Bronchial epithelial cell (primary cell): Measurements from ENCODE around the gene CFAP251. TPM values are rescaled to one million over a fixed set of nuclear protein-coding genes. Genes with fewer than 3 reads are reported as not detected.

ENCODE experiments used
- DNase-seq: peaks from one replicate; pipeline ENCODE4 v3.0.0-alpha.2; 2010; ENCODE audit warnings: low read depth
- FAIRE-seq: peaks from 2 replicates; lab custom pipeline; 2011; peaks lifted over from hg19 to GRCh38; lab: Jason Lieb, UNC
- H3K27me3 ChIP-seq: 2 replicates; pipeline ENCODE4 v1.5.1; 2011; ENCODE audit warnings: low read length; ENCODE audit not compliant: control insufficient read depth, insufficient read depth
- H3K36me3 ChIP-seq: 2 replicates; pipeline ENCODE4 v1.5.1; 2011; ENCODE audit warnings: low read length; ENCODE audit not compliant: control insufficient read depth, insufficient read depth
- H3K4me3 ChIP-seq: 2 replicates; pipeline ENCODE4 v1.5.1; 2011; ENCODE audit warnings: mild to moderate bottlenecking, low read depth, low read length, control low read depth
- total RNA-seq: library from RNA; depleted of rRNA; stranded (reverse); fragments of >200 nt; gene quantifications from 2 replicates; pipeline ENCODE4 v1.2.1, GENCODE V29; 2014
- TF ChIP-seq, protein P1 (sequence below): IDR thresholded peaks from 2 replicates; pipeline ENCODE4 v1.5.1; 2011; ENCODE audit warnings: mild to moderate bottlenecking, moderate library complexity, low read length, control low read depth, inconsistent platforms; ENCODE audit not compliant: insufficient read depth, severe bottlenecking

CFAP251 gene
- total RNA-seq, 1 donor from 2014 or later: 13.7 TPM

DNA sequence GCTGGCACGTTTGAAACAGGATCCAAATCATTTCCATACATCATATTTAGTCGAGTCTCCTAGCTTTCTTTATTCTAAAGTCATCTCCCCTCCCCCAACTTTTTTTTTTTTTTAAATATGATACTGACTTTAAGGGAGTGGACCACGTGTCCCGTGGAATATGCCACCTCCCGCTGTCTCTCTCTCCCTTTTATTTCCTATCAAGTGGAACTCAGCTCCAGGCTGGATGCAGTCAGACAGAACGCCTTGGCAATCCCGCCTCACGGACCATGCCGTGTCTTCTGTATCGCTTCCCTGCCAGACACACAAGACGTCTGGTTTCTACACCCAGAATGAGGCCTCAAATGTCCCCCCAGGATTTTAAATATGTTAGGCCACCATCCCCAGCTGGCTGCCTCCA lies 124.5 kb downstream of the CFAP251 start:
- H3K27me3 ChIP-seq: no peaks in the 10 kb centered on the region
- peaks cover 15% of the 10 kb centered on the region for H3K36me3 ChIP-seq
- DNase-seq (no peak), FAIRE-seq (no peak)
- no peak overlapping the region for H3K4me3 ChIP-seq
- TF ChIP-seq, protein P1, sequence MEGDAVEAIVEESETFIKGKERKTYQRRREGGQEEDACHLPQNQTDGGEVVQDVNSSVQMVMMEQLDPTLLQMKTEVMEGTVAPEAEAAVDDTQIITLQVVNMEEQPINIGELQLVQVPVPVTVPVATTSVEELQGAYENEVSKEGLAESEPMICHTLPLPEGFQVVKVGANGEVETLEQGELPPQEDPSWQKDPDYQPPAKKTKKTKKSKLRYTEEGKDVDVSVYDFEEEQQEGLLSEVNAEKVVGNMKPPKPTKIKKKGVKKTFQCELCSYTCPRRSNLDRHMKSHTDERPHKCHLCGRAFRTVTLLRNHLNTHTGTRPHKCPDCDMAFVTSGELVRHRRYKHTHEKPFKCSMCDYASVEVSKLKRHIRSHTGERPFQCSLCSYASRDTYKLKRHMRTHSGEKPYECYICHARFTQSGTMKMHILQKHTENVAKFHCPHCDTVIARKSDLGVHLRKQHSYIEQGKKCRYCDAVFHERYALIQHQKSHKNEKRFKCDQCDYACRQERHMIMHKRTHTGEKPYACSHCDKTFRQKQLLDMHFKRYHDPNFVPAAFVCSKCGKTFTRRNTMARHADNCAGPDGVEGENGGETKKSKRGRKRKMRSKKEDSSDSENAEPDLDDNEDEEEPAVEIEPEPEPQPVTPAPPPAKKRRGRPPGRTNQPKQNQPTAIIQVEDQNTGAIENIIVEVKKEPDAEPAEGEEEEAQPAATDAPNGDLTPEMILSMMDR: no peak

DNA sequence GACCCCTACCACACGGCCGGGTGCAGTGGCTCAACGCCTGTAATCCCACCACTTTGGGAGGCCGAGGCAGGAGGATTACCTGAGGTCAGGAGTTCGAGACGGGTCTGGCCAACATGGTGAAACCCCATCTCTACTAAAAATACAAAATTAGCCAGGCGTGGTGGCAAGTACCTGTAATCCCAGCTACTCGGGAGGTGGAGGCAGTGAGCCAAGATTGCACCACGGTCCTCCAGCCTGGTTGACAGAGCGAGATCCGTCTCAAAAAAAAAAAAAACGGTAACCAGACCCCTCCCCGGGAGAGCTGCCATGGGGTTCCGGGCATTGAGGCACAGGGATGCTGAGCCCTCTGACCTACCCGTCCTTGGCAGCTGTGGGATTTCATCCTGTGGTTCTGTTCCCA lies 125.1 kb downstream of the CFAP251 start:
- FAIRE-seq: no peak
- H3K36me3 ChIP-seq: peaks cover 16% of the 10 kb centered on the region
- no peak for DNase-seq
- TF ChIP-seq, protein P1: no peak
- H3K4me3 ChIP-seq: no peak overlapping the region
- H3K27me3 ChIP-seq: no peaks in the 10 kb centered on the region

DNA sequence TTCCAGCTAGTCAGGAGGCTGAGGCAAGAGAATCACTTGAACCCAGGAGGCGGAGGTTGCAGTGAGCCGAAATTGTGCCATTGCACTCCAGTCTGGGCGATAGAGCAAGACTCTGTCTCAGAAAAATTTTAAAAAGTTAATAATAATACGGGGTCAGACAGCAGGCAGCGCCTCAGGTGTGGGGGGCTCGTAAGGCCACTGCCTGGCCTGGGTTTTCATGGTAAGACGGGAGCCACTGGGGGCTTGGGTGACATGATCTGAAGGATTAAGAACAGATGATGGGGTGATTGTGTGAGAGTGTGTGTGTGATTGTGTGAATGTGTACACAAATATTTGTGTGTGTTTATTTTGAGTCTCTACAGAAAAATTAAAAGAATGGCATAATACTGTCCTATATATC lies 126.9 kb downstream of the CFAP251 start:
- Histone ChIP-seq H3K4me3 (no peak overlapping the region), H3K27me3 (no peaks in the 10 kb centered on the region), H3K36me3 (peaks cover 13% of the 10 kb centered on the region)
- TF ChIP-seq, protein P1: no peak
- DNase-seq: no peak
- FAIRE-seq: no peak

DNA sequence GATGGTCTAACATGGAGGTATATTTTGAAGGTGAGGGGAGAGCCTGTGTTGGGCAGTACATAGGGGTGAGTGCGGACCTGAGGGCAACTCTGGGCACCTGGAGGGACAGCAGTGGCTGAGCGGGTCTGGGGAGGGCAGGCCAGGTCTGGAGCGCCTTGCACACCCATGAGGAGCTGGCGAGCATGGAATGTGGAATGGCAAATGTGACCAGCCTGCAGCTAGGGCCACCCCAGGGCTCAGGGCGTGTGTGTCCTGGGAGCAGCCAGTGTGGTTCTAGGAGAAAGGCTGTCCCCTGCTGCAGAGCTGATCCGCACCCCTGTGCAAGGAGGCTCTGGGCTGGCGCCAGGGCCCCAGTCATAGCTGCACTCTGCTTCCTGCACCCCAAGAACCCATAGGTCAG lies 127.8 kb downstream of the CFAP251 start:
- no peak overlapping the region for H3K4me3 ChIP-seq
- H3K36me3 ChIP-seq: peaks cover 13% of the 10 kb centered on the region
- no peaks in the 10 kb centered on the region for H3K27me3 ChIP-seq
- no peak for FAIRE-seq
- TF ChIP-seq, protein P1: no peak
- DNase-seq: no peak

DNA sequence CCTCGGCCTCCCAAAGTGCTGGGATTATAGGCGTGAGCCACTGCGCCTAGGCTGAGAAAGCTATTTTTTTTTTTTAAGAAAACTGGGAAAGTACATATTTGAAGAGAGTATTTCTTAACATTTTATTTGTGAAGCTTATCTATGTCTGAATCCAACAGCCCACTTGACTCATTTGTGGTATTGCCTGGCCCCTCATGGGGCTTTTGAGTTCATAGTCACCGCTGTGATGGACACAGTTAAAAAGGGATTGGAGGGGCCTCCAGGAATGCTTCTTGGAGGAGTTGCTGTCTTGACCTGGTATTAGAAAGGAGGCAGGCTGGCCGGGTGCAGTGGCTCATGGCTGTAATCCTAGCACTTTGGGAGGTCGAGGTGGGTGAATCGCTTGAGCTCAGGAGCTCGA lies 129.8 kb downstream of the CFAP251 start:
- DNase-seq: no peak
- H3K27me3 ChIP-seq: no peaks in the 10 kb centered on the region
- H3K4me3 ChIP-seq: no peak overlapping the region
- H3K36me3 ChIP-seq: peaks cover 13% of the 10 kb centered on the region
- no peak for FAIRE-seq
- TF ChIP-seq, protein P1: no peak

DNA sequence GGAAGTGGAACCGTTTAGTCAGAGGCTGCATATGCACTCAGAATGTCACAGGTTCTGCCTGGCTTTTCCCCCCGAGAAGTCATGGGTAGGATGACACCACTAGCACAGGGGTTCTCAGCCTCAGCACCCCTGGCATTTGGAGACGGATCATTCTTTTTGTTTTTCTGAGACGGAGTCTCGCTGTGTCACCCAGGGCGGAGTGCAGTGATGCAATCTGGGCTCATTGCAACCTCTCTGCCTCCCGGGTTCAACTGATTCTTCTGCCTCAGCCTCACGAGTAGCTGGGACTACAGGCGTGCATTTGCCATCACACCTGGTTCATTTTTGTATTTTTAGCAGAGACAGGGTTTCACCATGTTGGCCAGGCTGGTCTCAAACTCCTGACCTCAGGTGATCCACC lies 131.4 kb downstream of the CFAP251 start:
- no peak for DNase-seq
- Histone ChIP-seq H3K4me3 (no peak overlapping the region), H3K36me3 (peaks cover 7% of the 10 kb centered on the region), H3K27me3 (no peaks in the 10 kb centered on the region)
- FAIRE-seq: no peak
- TF ChIP-seq, protein P1: no peak
